ENCODE measurements around the gene SPACA7.

Gene SPACA7

DNA sequence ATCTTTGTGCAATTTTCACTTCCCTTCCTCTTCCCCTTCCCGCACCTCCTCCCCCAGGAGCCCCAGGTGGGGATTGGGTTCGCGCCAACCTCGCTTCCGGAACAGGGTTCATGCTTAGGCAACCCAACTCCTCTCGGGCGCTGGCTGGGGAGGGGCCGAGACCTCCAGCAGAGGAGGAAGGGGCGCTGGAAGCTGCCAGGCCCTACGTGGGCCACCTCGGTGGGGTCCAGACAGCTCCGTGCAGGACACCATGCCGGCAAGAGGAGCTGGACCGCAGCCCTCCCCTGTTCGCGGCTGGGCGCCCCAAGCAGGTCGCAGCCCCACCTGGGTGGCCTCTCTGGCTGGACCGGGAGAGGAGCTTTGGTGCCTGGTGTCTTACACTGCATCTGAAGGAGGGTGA lies 91.1 kb downstream of the SPACA7 start:
- no peak for DNase-seq

DNA sequence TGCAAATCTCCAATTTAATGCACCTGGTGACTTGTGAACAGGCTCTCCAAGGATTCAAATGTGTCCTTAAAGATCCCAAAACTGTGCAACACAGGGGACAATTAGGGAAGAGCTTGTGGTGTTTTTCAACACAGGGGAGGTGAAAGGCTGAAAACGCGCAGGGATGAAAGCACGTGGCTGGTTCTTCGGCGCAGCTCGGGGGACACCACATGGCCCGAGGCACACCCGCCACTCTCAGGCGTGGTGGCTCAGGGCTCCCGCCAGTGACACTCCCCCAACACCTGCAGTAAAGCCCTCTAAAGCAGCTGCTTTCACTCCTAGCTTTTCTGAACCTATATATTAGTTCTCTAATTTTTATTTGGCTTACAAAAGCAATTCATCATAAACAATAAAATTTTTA lies 91.9 kb downstream of the SPACA7 start:
- DNase-seq: no peak

DNA sequence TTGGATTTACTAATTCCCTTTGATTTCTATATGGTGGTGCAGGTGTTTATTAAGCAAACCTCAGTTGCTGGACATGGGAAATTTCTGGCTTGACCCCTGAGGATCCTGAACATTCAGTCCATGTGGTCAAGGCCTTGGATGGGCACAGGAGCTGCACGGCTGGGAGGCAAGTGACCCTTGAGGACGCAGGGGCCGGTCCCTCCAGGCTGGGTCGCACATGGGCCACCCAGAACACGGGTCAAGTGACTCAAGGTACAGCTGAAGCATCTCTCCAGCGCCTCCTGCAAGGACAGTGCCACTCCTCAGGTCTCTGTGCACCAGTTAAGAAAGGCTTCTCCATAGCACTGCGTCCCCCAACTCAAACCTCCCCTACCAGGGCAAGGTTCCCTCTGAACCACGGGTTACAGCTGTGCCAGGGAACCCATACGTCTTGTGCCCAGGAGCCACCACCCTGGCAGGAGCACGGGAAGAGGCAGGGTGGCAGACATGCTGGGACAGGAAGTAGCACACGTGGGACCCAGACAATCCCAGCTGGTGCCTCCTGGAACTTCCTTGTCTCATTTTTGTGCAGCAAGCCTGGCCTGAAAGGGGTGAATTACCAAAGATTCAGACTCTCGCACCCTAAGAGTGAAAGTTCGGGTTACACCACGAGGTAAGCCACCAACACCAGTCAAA lies 93.1 kb downstream of the SPACA7 start:
- no peak for DNase-seq

DNA sequence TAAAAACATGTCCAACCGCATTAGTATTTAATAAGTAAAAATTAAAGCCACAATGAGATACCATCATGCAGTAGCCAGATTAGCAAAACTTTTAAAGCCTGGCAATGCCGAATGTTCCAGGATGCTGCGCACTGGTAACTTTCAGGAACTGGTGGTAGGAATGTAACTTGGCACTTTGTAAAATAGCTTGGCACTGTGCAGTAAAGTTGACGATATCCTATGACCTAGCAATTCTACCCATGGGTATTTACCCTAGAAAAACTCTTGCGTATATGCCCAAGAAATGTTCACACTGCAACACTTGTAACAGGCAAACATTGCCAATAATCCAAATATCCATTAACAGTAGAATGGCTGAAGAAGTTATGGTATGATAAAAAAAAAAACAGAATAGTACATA lies 97.7 kb downstream of the SPACA7 start:
- no peak for DNase-seq

DNA sequence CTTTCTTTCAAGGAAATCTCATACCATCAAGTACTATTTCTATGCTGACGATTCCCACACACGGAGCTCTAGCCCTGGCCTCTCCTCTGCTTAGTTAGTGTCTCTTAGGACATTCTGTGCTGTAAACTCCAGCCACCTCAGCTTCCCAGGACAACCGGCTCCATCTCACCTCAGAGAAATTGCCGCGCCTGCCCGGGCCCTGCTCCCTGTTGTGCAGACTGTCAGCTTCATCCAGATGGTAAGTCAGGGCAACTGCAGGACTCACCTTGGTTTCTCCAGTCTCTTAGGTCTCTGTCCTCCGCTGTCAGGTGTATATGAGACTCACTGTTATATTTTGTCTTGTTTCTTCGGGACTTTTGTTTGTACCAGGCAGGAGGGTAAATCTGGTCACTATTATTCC lies 98.7 kb downstream of the SPACA7 start:
- DNase-seq: no peak

DNA sequence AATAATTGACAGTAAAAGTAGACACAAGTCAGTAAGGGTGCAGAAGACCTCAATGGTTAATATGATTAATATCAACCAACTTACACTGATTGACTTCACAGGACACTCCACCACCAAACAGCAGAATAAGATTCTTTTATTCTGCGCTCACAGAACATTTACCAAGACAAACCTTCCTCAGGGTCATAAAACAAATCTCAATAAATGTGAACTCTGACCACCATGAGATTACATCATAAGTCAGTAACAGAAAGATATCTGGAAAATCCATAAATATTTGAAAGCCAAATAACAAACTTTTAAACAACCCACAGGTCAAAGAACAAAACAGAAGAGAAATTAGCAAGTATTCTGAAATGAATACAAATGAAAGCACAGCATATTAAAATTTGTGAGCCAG lies 99.7 kb downstream of the SPACA7 start:
- DNase-seq: no peak

DNA sequence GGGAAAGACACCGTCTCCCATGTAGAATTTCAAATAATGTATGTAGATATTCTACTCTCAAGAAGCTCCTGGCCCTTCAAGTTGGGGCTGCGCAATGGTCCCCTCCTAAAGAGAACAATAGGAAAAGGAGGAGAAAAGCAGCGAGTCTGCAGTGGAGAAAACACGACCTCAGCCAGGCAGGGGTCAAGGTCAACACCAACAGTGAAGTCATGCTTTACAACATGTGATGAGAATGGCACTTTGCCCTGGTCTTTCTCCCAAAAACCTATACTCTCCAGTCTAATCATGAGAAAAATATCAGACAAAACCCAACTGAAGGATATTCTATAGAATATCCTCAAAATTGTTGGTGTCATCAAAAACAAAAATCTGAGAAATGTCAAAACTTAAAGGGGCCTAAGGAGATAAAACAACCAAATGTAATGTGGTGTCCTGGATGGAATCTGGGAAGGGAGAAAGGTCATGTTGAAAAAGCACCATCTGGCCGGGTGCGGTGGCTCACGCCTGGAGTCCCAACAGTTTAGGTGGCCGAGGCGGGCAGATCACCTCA lies 101.0 kb downstream of the SPACA7 start:
- no peak for DNase-seq

DNA sequence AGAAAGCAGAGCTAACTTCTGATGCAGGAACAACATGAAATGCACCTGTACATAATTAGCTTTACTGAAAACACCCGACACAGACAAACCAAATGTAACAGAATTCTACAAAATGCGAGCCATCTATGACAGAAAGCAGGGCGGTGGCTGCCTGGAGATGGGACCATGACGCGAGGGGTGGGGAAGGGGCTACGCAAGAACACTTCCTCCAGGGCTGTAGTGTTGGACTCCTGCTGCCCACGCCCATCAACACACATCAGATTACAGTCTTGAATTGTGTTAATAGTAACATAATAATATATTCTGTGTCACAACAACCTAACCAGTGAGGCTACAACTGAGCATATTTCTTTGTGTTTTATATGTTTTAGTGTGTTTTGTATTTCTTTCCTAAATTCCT lies 103.2 kb downstream of the SPACA7 start:
- no peak for DNase-seq

DNA sequence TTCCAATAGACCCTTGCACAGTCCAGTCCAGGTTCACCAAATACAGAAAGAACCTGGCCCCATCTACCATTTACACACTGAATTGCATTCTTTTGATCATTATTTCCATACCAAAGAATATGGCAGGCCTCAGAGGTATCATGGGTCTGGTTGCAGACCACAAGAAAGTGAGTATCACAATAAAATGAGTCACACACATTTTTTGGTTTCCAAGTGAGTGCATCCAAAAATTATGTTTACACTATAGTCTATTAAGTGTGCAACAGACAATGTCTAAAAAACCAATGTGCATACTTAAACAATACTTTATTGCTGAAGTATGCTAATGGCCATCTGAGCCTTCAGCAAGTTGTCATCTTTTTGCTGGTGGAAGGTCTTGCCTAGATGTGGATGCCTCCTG lies 105.3 kb downstream of the SPACA7 start:
- no peak for DNase-seq

DNA sequence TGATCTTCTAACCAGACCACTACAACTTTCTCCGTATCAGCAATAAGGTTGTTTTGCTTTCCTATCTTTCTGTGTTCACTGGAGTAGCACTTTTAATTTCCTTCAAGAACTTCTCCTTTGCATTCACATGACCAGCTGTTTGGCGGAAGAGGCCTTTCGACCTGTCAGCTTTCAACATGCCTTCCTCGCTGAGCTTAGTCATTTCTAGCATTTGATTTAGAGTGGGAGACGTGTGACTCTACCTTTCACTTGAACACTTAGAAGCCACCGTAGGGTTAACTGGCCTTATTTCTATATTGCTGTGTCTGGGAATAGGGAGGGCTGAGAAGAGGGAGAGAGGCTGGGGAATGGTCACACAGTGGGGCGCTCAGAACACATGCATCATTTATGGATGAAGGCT lies 107.1 kb downstream of the SPACA7 start:
- no peak for DNase-seq
